Dendritic cell treated with granulocyte-macrophage colony-stimulating factor and Interleukin-4, amounts not matched to agents 40 ng/mL and 50 ng/mL, for 4 days (primary cell): ENCODE data around the gene RAD51B.
"Not testable (repeated sequence)": the region's sequence is repeated elsewhere in the genome, so short reads cannot be mapped to it uniquely, and the experiment has no call there.

Source experiments
- H3K27ac Mint-ChIP-seq: one replicate; pipeline ENCODE4 v1.8.0; 2022; ENCODE audit warnings: mild to moderate bottlenecking, mixed read lengths
- H3K27me3 Mint-ChIP-seq: one replicate; pipeline ENCODE4 v1.8.0; 2022; ENCODE audit warnings: mild to moderate bottlenecking, mixed read lengths
- H3K36me3 Mint-ChIP-seq: one replicate; pipeline ENCODE4 v1.8.0; 2022; ENCODE audit warnings: low read depth, mixed read lengths
- H3K4me1 Mint-ChIP-seq: one replicate; pipeline ENCODE4 v1.8.0; 2022; ENCODE audit warnings: low read depth, mixed read lengths
- H3K4me3 Mint-ChIP-seq: one replicate; pipeline ENCODE4 v1.8.0; 2022; ENCODE audit warnings: mild to moderate bottlenecking, moderate library complexity, mixed read lengths
- H3K9me3 Mint-ChIP-seq: one replicate; pipeline ENCODE4 v1.8.0; 2022; ENCODE audit warnings: mixed read lengths
- intact Hi-C: fragments of 100-400 bp; cut with micrococcal nuclease; formaldehyde crosslinking; loops from one replicate; pipeline ENCODE4 v1.15.0; 2022

The RAD51B gene

GRCh38 chr14:68011406-68012028, 191.9 kb downstream of the RAD51B start:
- Mint-ChIP-seq H3K4me1 (no peaks in the 10 kb centered on the region), H3K4me3 (no peak overlapping the region), H3K27me3 (no peaks in the 10 kb centered on the region), H3K9me3 (peaks cover 9% of the 10 kb centered on the region), H3K27ac (no peak overlapping the region), H3K36me3 (no peaks in the 10 kb centered on the region)
- intact Hi-C loops = no loop called here

GRCh38 chr14:68012871-68013270, 193.3 kb downstream of the RAD51B start:
- intact Hi-C loops = no loop called here
- Mint-ChIP-seq H3K4me3 (no peak overlapping the region), H3K27ac (no peak overlapping the region), H3K36me3 (no peaks in the 10 kb centered on the region), H3K9me3 (peaks cover 9% of the 10 kb centered on the region), H3K27me3 (no peaks in the 10 kb centered on the region), H3K4me1 (no peaks in the 10 kb centered on the region)

- H3K4me3 Mint-ChIP-seq = no peak overlapping the region
- H3K27me3 Mint-ChIP-seq = no peaks in the 10 kb centered on the region
- no peaks in the 10 kb centered on the region for H3K4me1 Mint-ChIP-seq
- peaks cover 9% of the 10 kb centered on the region for H3K9me3 Mint-ChIP-seq
- intact Hi-C loops = no loop called here
- H3K36me3 Mint-ChIP-seq = no peaks in the 10 kb centered on the region
- H3K27ac Mint-ChIP-seq = no peak overlapping the region
Measured at GRCh38 chr14:68013326-68013725, 193.7 kb downstream of the RAD51B start.

GRCh38 chr14:68014771-68015170, 195.2 kb downstream of the RAD51B start:
- intact Hi-C loops = no loop called here
- no peaks in the 10 kb centered on the region for H3K27me3 Mint-ChIP-seq

GRCh38 chr14:68015356-68016254, 196.0 kb downstream of the RAD51B start:
- Mint-ChIP-seq H3K36me3 (no peaks in the 10 kb centered on the region), H3K4me1 (no peaks in the 10 kb centered on the region), H3K27ac (no peak overlapping the region), H3K9me3 (peaks cover 9% of the 10 kb centered on the region), H3K27me3 (no peaks in the 10 kb centered on the region), H3K4me3 (no peak overlapping the region)
- intact Hi-C loops = no loop called here

More at GRCh38 chr14:68014771-68015170, 195.2 kb downstream of the RAD51B start:
- Mint-ChIP-seq H3K27ac (no peak overlapping the region), H3K4me3 (no peak overlapping the region), H3K4me1 (no peaks in the 10 kb centered on the region), H3K9me3 (peaks cover 9% of the 10 kb centered on the region), H3K36me3 (no peaks in the 10 kb centered on the region)

- Mint-ChIP-seq H3K27me3 (no peaks in the 10 kb centered on the region), H3K27ac (no peak overlapping the region), H3K36me3 (no peaks in the 10 kb centered on the region), H3K4me1 (no peaks in the 10 kb centered on the region), H3K9me3 (peaks cover 9% of the 10 kb centered on the region), H3K4me3 (no peak overlapping the region)
- intact Hi-C loops = no loop called here
Measured at GRCh38 chr14:68016255-68016914, 196.8 kb downstream of the RAD51B start.

- no peaks in the 10 kb centered on the region for H3K4me1 Mint-ChIP-seq
- H3K27me3 Mint-ChIP-seq = no peaks in the 10 kb centered on the region
- H3K36me3 Mint-ChIP-seq = no peaks in the 10 kb centered on the region
- intact Hi-C loops = no loop called here
- no peak overlapping the region for H3K27ac Mint-ChIP-seq
- H3K9me3 Mint-ChIP-seq = peaks cover 27% of the 10 kb centered on the region
- H3K4me3 Mint-ChIP-seq = no peak overlapping the region
Measured at GRCh38 chr14:68018598-68018997, 199.0 kb downstream of the RAD51B start.

GRCh38 chr14:68020493-68020892, 200.9 kb downstream of the RAD51B start:
- Mint-ChIP-seq H3K27ac (no peak overlapping the region), H3K4me1 (no peaks in the 10 kb centered on the region), H3K9me3 (peaks cover 24% of the 10 kb centered on the region), H3K27me3 (no peaks in the 10 kb centered on the region), H3K36me3 (no peaks in the 10 kb centered on the region), H3K4me3 (no peak overlapping the region)
- intact Hi-C loops = no loop called here

GRCh38 chr14:68020999-68021663, 201.6 kb downstream of the RAD51B start:
- Mint-ChIP-seq H3K27ac (no peak overlapping the region), H3K4me3 (no peak overlapping the region)

GRCh38 chr14:68027276-68027675, 207.7 kb downstream of the RAD51B start:
- no peaks in the 10 kb centered on the region for H3K4me1 Mint-ChIP-seq
- H3K36me3 Mint-ChIP-seq = no peaks in the 10 kb centered on the region

More at GRCh38 chr14:68020999-68021663, 201.6 kb downstream of the RAD51B start:
- H3K36me3 Mint-ChIP-seq = no peaks in the 10 kb centered on the region
- H3K27me3 Mint-ChIP-seq = no peaks in the 10 kb centered on the region
- intact Hi-C loops = no loop called here
- H3K9me3 Mint-ChIP-seq = peaks cover 21% of the 10 kb centered on the region
- no peaks in the 10 kb centered on the region for H3K4me1 Mint-ChIP-seq

GRCh38 chr14:68028075-68028474, 208.5 kb downstream of the RAD51B start:
- no peaks in the 10 kb centered on the region for H3K27me3 Mint-ChIP-seq
- H3K4me3 Mint-ChIP-seq = no peak overlapping the region
- H3K36me3 Mint-ChIP-seq = no peaks in the 10 kb centered on the region
- H3K27ac Mint-ChIP-seq = no peak overlapping the region
- H3K4me1 Mint-ChIP-seq = no peaks in the 10 kb centered on the region
- intact Hi-C loops = no loop called here
- H3K9me3 Mint-ChIP-seq = peaks cover 42% of the 10 kb centered on the region

More at GRCh38 chr14:68027276-68027675, 207.7 kb downstream of the RAD51B start:
- H3K27ac Mint-ChIP-seq = no peak overlapping the region
- intact Hi-C loops = no loop called here
- H3K9me3 Mint-ChIP-seq = peaks cover 50% of the 10 kb centered on the region
- H3K4me3 Mint-ChIP-seq = no peak overlapping the region
- H3K27me3 Mint-ChIP-seq = no peaks in the 10 kb centered on the region

GRCh38 chr14:68031011-68031410, 211.4 kb downstream of the RAD51B start:
- peaks cover 33% of the 10 kb centered on the region for H3K9me3 Mint-ChIP-seq
- H3K27ac Mint-ChIP-seq, H3K27me3 Mint-ChIP-seq, H3K4me3 Mint-ChIP-seq, intact Hi-C loops, H3K4me1 Mint-ChIP-seq, H3K36me3 Mint-ChIP-seq: not testable (repeated sequence)

- Mint-ChIP-seq H3K36me3 (no peaks in the 10 kb centered on the region), H3K4me3 (no peak overlapping the region), H3K9me3 (peaks cover 28% of the 10 kb centered on the region), H3K27ac (no peak overlapping the region), H3K4me1 (no peaks in the 10 kb centered on the region), H3K27me3 (no peaks in the 10 kb centered on the region)
- intact Hi-C loops = no loop called here
Measured at GRCh38 chr14:68032154-68032553, 212.6 kb downstream of the RAD51B start.
